K562 treated with DMSO at 1 percent for 24 hours (cell line): ENCODE measurements around the gene CAPZA2. TPM values are rescaled to one million over a fixed set of nuclear protein-coding genes. Genes with fewer than 3 reads are reported as not detected.

Experiments
- total RNA-seq: library from RNA; unstranded; fragments of 300-600 nt; gene quantifications from 2 replicates; pipeline ENCODE4 v1.2.3, GENCODE V29; 2022; ENCODE audit warnings: low read depth; ENCODE audit not compliant: insufficient read depth

The CAPZA2 gene
- 48.4 and 54.4 TPM in 2 replicates for total RNA-seq

GRCh38 chr7:116862234-116862950, at the start of gene CAPZA2:
Gene CAPZA2 (plus strand): TSS chr7:116862587. CDS start chr7:116862612, 25 bp downstream.

GRCh38 chr7:116953372-116953905, 91.1 kb downstream of the CAPZA2 start, which contains the start of gene ST7:
Gene ST7 (plus strand): TSS chr7:116953501. CDS start chr7:116953541, 40 bp downstream.

Other genes starting within 250 kb of the CAPZA2 start
- 4.6 and 4.9 TPM in 2 replicates for gene MET, start 190.4 kb upstream of the CAPZA2 start, total RNA-seq
- 33.0 and 40.8 TPM in 2 replicates for gene ST7, start 90.9 kb downstream of the CAPZA2 start, total RNA-seq